Endothelial cell of umbilical vein (primary cell): ENCODE data around the gene CNMD. TPM values are rescaled to one million over a fixed set of nuclear protein-coding genes. Genes with fewer than 3 reads are reported as not detected.

Experiments used
- BruUV-seq: library from RNA; stranded (reverse); fragments of 400-500 nt; replicated peaks from 2 replicates; lab custom pipeline; 2021; lab: Mats Ljungman, UMichigan
- CTCF ChIA-PET: fragments of 300-600, 350-600 bp; sonication (Branson Sonifier 250); formaldehyde crosslinking; loops from one replicate; lab custom pipeline; 2021; ENCODE audit warnings: antibody characterized with exemption, inconsistent platforms; lab: Charles Lee
- POLR2A ChIA-PET: fragments of 300-600, 350-600 bp; sonication (Branson Sonifier 250); formaldehyde crosslinking; loops from one replicate; lab custom pipeline; 2021; ENCODE audit warnings: antibody characterized with exemption, inconsistent platforms; lab: Charles Lee
- DNase-seq: peaks from one replicate; pipeline ENCODE4 v3.0.0-alpha.2; 2011; ENCODE audit warnings: low read depth, low spot score
- FAIRE-seq: peaks from 2 replicates; lab custom pipeline; 2011; peaks lifted over from hg19 to GRCh38; lab: Jason Lieb, UNC
- H2AFZ ChIP-seq: 2 replicates; pipeline ENCODE4 v1.6.0; 2012; ENCODE audit warnings: low read depth, low read length, control low read depth, inconsistent platforms
- H3K27ac ChIP-seq: 2 replicates; pipeline ENCODE4 v1.5.1; 2011; ENCODE audit warnings: low read depth, mild to moderate bottlenecking, control low read depth, low read length, moderate library complexity; ENCODE audit not compliant: insufficient read depth
- H3K27me3 ChIP-seq, 2 experiments: 2 replicates each; pipeline versions ENCODE4 v1.6.0 to v1.6.1; 2011; ENCODE audit warnings: low read length in 2 of 2, mixed read lengths in 1 of 2; ENCODE audit not compliant: control insufficient read depth in 2 of 2, insufficient read depth in 2 of 2
- H3K36me3 ChIP-seq, 2 experiments: 2 replicates in 1 of 2; 3 replicates in 1 of 2; pipeline ENCODE4 v1.5.1; 2011; ENCODE audit warnings: low read length in 2 of 2, mild to moderate bottlenecking in 1 of 2, moderate library complexity in 1 of 2; ENCODE audit not compliant: control insufficient read depth in 2 of 2, insufficient read depth in 2 of 2; ENCODE audit errors: extremely low read depth in 1 of 2
- H3K4me1 ChIP-seq: 3 replicates; pipeline ENCODE4 v1.5.1; 2011; ENCODE audit warnings: mild to moderate bottlenecking, low read length; ENCODE audit not compliant: control insufficient read depth, insufficient read depth; ENCODE audit errors: extremely low read depth
- H3K4me2 ChIP-seq: 2 replicates; pipeline ENCODE4 v1.6.1; 2011; ENCODE audit warnings: low read length, control low read depth, mixed read lengths; ENCODE audit not compliant: insufficient read depth
- H3K4me3 ChIP-seq, 3 experiments: fragments of 200-600 bp in 1 of 3; sonication (generic), shearing (Covaris generic) in 1 of 3; replicated peaks in 1 of 3; 2 replicates each; pipeline ENCODE4 v1.5.1; 2011 to 2016; ENCODE audit warnings: control low read depth in 3 of 3, low read length in 3 of 3, mild to moderate bottlenecking in 2 of 3, inconsistent platforms in 1 of 3, low read depth in 1 of 3, moderate library complexity in 1 of 3; ENCODE audit not compliant: insufficient read depth in 1 of 3
- H3K79me2 ChIP-seq: 2 replicates; pipeline ENCODE4 v1.6.0; 2012; ENCODE audit warnings: low read length, inconsistent platforms; ENCODE audit not compliant: control insufficient read depth, insufficient read depth
- H3K9ac ChIP-seq: replicated peaks from 2 replicates; pipeline ENCODE3; 2011; ENCODE audit warnings: low read length, control low read depth; ENCODE audit not compliant: insufficient read depth; ENCODE audit errors: extremely low read depth
- H3K9me1 ChIP-seq: replicated peaks from 3 replicates; pipeline ENCODE4 v1.6.0; 2011; ENCODE audit warnings: mild to moderate bottlenecking, low read length; ENCODE audit not compliant: control insufficient read depth, insufficient read depth; ENCODE audit errors: extremely low read depth
- H3K9me3 ChIP-seq: replicated peaks from 2 replicates; pipeline ENCODE4 v1.5.1; 2012; ENCODE audit warnings: low read length, inconsistent platforms; ENCODE audit not compliant: control insufficient read depth, insufficient read depth
- H4K20me1 ChIP-seq: replicated peaks from 2 replicates; pipeline ENCODE3; 2011; ENCODE audit warnings: mild to moderate bottlenecking, low read length; ENCODE audit not compliant: control insufficient read depth, insufficient read depth; ENCODE audit errors: extremely low read depth
- EZH2 ChIP-seq: IDR thresholded peaks from 2 replicates; pipeline ENCODE4 v1.6.1; 2012; ENCODE audit warnings: borderline replicate concordance, low read depth, mild to moderate bottlenecking, moderate library complexity, low read length, inconsistent platforms; ENCODE audit not compliant: severe bottlenecking
- FOS ChIP-seq: IDR thresholded peaks from 2 replicates; pipeline ENCODE4 v1.6.1; 2011; ENCODE audit warnings: mild to moderate bottlenecking, low read length, moderate library complexity, borderline replicate concordance; ENCODE audit not compliant: insufficient read depth
- GATA2 ChIP-seq: IDR thresholded peaks from 2 replicates; pipeline ENCODE4 v1.7.0; 2011; ENCODE audit warnings: low read depth, mild to moderate bottlenecking, moderate library complexity, mixed read lengths, low read length; ENCODE audit not compliant: insufficient read length, insufficient read depth
- JUN ChIP-seq: IDR thresholded peaks from 2 replicates; pipeline ENCODE4 v1.6.1; 2011; ENCODE audit warnings: borderline replicate concordance, low read depth; ENCODE audit not compliant: insufficient read length, insufficient read depth
- MYC ChIP-seq: IDR thresholded peaks from one replicate; pipeline ENCODE4 v1.6.1; 2011; ENCODE audit warnings: mild to moderate bottlenecking, low read depth, low read length
- POLR2A ChIP-seq: IDR thresholded peaks from 2 replicates; pipeline ENCODE4 v1.6.1; 2012; ENCODE audit warnings: low read depth, mild to moderate bottlenecking, control low read depth, low read length
- POLR2AphosphoS5 ChIP-seq: IDR thresholded peaks from 2 replicates; pipeline ENCODE4 v1.6.1; 2012; ENCODE audit warnings: low read depth, mild to moderate bottlenecking, control low read depth, low read length, moderate library complexity; ENCODE audit not compliant: insufficient read depth
- dilution Hi-C: fragments of 300-500 bp; cut with MboI; formaldehyde crosslinking; loops from one replicate; pipeline ENCODE4 v1.15.0; 2019; ENCODE audit warnings: low sequenced_read_pairs; ENCODE audit not compliant: extremely low pct_ligation_motif_present
- intact Hi-C: fragments of 100-400 bp; cut with micrococcal nuclease; formaldehyde crosslinking; loops from one replicate; pipeline ENCODE4 v1.10.0; 2022
- polyA plus RNA-seq, 4 experiments: library from polyadenylated mRNA; depleted of rRNA in 3 of 4; stranded (reverse) in 3 of 4; unstranded in 1 of 4; fragments of >200 nt; gene quantifications; 2 replicates each; pipeline versions ENCODE4 v1.2.1 to v1.2.3, GENCODE V29; 2011 to 2012; ENCODE audit warnings: missing spikeins in 1 of 4
- total RNA-seq: library from RNA; stranded (reverse); gene quantifications from 2 replicates; pipeline ENCODE4 v1.2.3, GENCODE V29; 2021
- TF ChIP-seq, protein P1 (sequence below), 2 donors: IDR thresholded peaks; 1 replicate in 1 of 2; 2 replicates in 1 of 2; pipeline ENCODE4 v1.5.1; 2011; ENCODE audit warnings: low read length in 2 of 2, mild to moderate bottlenecking in 2 of 2, moderate library complexity in 2 of 2, control low read depth in 1 of 2, inconsistent platforms in 1 of 2, low read depth in 1 of 2; ENCODE audit not compliant: insufficient read depth in 1 of 2; ENCODE audit errors: extremely low read depth in 1 of 2
- TF ChIP-seq, protein P2 (sequence below): IDR thresholded peaks from 2 replicates; pipeline ENCODE4 v1.6.1; 2011; ENCODE audit not compliant: insufficient read depth, insufficient read length

Gene CNMD
- total and polyA plus RNA-seq, 2 donors (not counting 3 experiments of a cell fraction or from before 2014, with no cell fraction given): not detected

DNA sequence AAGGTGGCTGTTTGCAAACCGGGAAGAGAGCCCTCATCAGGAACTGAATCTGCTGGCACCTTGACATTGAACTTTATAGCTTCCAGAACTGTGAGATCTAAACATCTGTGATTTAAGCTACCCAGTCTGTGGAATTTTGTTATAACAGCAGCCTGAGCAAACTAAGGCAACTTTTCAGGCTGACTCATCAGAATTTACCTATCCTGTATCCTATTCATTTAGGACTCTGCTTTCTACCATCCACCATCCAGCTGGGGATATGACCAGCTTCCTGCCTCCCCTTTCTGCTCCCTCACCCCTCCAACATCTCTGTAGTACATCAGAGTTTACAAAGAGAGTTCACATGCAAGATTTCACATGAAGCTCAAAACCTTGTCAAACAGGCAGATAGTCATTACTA is 11.1 kb upstream of the CNMD start:
- no peak for FAIRE-seq
- Histone ChIP-seq H4K20me1 (no peaks in the 10 kb centered on the region), H3K4me2 (no peak overlapping the region), H3K36me3 (no peaks in the 10 kb centered on the region), H3K4me3 (no peak overlapping the region), H3K79me2 (no peaks in the 10 kb centered on the region), H3K9me3 (no peaks in the 10 kb centered on the region), H3K9ac (no peak overlapping the region), H2AFZ (no peak overlapping the region), H3K27me3 (peaks cover 4 to 8% of the 10 kb centered on the region in 2 experiments), H3K27ac (no peak overlapping the region), H3K4me1 (no peaks in the 10 kb centered on the region), H3K9me1 (no peaks in the 10 kb centered on the region)
- TF ChIP-seq POLR2AphosphoS5 (no peak), EZH2 (no peak), GATA2 (no peak), JUN (no peak), MYC (no peak), FOS (no peak), POLR2A (no peak)
- TF ChIP-seq, protein P1, sequence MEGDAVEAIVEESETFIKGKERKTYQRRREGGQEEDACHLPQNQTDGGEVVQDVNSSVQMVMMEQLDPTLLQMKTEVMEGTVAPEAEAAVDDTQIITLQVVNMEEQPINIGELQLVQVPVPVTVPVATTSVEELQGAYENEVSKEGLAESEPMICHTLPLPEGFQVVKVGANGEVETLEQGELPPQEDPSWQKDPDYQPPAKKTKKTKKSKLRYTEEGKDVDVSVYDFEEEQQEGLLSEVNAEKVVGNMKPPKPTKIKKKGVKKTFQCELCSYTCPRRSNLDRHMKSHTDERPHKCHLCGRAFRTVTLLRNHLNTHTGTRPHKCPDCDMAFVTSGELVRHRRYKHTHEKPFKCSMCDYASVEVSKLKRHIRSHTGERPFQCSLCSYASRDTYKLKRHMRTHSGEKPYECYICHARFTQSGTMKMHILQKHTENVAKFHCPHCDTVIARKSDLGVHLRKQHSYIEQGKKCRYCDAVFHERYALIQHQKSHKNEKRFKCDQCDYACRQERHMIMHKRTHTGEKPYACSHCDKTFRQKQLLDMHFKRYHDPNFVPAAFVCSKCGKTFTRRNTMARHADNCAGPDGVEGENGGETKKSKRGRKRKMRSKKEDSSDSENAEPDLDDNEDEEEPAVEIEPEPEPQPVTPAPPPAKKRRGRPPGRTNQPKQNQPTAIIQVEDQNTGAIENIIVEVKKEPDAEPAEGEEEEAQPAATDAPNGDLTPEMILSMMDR (IDR thresholded peaks at IDR 0.05; ENCODE audit: extremely low read depth in 1 of 2, insufficient read depth in 1 of 2, low read depth in 1 of 2, low read length in 2 of 2): no peak
- TF ChIP-seq, protein P2, sequence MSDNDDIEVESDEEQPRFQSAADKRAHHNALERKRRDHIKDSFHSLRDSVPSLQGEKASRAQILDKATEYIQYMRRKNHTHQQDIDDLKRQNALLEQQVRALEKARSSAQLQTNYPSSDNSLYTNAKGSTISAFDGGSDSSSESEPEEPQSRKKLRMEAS: no peak
- intact Hi-C loops: no loop called here
- dilution Hi-C loops: no loop called here
- BruUV-seq: no TSS peak
- ChIA-PET CTCF (interaction anchor here (0.8 kb wide), 1 partner anchor 17 kb away, joined by 3 read pairs; no protein-coding TSS in a partner anchor), POLR2A (no interaction called here)
- no peak for DNase-seq
